BE2C (cell line): Measurements from ENCODE around the gene RBBP4.

Experiments used
- DNase-seq: peaks from one replicate; pipeline ENCODE4 v3.0.0-alpha.2; 2020
- H3K27me3 ChIP-seq: fragments of 250-450 bp; sonication (Bioruptor Pico); 2 replicates; pipeline ENCODE4 v1.5.1; 2020; ENCODE audit warnings: mild to moderate bottlenecking
- H3K36me3 ChIP-seq: fragments of 250-450 bp; sonication (Bioruptor Pico); 2 replicates; pipeline ENCODE4 v1.5.1; 2020; ENCODE audit warnings: mild to moderate bottlenecking
- H3K4me1 ChIP-seq: fragments of 250-450 bp; sonication (Bioruptor Pico); 2 replicates; pipeline ENCODE4 v1.5.1; 2020
- H3K4me3 ChIP-seq: 2 replicates; pipeline ENCODE4 v1.5.1; 2011; ENCODE audit warnings: low read depth, low read length
- H3K9me3 ChIP-seq: fragments of 250-450 bp; sonication (Bioruptor Pico); 2 replicates; pipeline ENCODE4 v1.5.1; 2020
- TF ChIP-seq, protein P1 (sequence below): IDR thresholded peaks from 2 replicates; pipeline ENCODE4 v1.5.1; 2012; ENCODE audit warnings: mild to moderate bottlenecking, low read depth, low read length

The RBBP4 gene

DNA sequence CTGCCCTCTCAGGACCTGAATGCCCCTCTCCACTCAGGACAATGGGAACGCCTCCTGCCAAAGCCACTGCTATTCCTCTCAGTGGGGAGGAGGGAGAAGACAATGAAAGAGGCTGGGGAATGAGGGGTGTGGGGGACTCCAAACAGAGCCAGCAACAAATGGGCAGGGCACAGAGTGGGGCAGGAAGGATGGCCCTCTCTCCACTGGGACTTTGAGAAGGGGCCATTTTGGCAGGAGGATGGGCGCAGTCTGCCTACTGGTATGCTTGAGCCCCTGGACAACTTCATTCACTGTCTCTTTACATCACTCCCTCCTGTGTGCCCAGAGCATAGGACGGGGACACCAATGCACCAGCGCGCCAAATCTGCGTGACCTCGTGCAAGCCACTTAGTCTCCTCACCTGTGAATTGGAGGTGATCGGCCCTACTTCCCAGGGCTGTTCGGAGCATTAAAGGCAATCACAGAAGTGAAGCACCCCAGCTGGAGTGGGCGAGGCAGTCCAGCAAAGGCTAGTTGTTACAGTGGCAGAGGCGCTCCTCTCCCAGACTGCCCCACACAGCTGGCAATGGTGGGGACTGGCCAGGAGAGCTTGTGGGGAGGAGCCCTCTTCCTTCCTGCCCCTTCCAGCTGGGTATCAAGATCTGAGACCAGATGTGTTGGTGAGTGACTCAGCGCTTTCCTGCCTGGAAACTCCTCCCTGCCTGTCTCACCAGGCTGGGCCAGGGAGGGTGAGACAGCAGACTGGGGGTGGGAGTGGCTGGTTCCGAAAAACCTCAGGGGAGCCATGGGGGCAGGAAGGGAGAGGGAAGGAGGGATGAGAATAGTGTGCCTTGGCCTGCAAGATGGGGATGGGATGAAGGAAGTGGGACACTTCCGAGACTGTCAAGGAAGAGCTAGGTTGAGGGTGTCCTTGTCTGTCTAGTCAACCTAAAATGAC lies 73.9 kb downstream of the RBBP4 start:
- peak; percentile 51 for DNase-seq
- H3K36me3 ChIP-seq = no peaks in the 10 kb centered on the region
- TF ChIP-seq, protein P1, sequence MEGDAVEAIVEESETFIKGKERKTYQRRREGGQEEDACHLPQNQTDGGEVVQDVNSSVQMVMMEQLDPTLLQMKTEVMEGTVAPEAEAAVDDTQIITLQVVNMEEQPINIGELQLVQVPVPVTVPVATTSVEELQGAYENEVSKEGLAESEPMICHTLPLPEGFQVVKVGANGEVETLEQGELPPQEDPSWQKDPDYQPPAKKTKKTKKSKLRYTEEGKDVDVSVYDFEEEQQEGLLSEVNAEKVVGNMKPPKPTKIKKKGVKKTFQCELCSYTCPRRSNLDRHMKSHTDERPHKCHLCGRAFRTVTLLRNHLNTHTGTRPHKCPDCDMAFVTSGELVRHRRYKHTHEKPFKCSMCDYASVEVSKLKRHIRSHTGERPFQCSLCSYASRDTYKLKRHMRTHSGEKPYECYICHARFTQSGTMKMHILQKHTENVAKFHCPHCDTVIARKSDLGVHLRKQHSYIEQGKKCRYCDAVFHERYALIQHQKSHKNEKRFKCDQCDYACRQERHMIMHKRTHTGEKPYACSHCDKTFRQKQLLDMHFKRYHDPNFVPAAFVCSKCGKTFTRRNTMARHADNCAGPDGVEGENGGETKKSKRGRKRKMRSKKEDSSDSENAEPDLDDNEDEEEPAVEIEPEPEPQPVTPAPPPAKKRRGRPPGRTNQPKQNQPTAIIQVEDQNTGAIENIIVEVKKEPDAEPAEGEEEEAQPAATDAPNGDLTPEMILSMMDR = no peak

DNA sequence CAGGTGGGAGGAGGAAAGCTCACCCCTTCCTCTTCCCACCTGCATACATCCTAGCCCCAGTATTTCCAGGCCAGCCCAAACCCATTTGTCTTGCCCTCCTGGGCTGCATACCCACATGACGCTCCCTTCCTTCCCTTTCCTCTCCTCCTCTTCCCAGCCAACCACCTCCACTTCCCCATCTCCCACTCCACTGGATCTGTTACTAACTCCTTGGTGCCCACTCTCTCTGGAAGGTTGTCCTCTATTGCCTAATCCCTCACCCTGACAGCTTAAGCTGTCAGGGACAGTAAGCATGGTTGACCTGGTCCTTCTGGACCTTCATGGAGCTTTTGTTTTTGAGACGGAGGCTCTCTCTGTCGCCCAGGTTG lies 74.6 kb downstream of the RBBP4 start:
- no peak overlapping the region for H3K4me3 ChIP-seq
- no peaks in the 10 kb centered on the region for H3K4me1 ChIP-seq
- TF ChIP-seq, protein P1 = no peak
- no peak for DNase-seq
- H3K9me3 ChIP-seq = no peaks in the 10 kb centered on the region
- H3K36me3 ChIP-seq = no peaks in the 10 kb centered on the region
- no peaks in the 10 kb centered on the region for H3K27me3 ChIP-seq

More for the DNA sequence above, 73.9 kb downstream of the RBBP4 start:
- no peaks in the 10 kb centered on the region for H3K4me1 ChIP-seq
- H3K27me3 ChIP-seq = no peaks in the 10 kb centered on the region
- H3K4me3 ChIP-seq = no peak overlapping the region
- no peaks in the 10 kb centered on the region for H3K9me3 ChIP-seq

DNA sequence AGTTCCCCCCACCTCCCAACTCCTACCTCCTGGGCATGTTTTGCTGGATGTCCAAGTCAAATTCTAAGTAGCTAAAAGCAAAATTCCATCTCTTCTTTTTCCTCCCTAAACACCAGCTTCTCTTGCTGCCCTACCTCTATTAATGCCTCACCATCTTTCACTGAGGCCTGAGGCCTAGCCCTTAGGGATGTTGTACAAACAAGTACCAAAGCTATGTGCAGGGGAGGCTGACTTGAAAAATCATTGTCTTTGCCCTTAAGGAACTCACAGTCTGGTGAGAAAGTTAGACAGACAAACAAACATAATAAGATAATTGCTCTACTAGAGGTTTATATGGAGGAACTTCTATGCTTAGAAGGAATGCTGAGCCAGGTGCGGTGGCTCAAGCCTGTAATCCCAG lies 76.9 kb downstream of the RBBP4 start:
- Histone ChIP-seq H3K36me3 (no peaks in the 10 kb centered on the region), H3K4me1 (no peaks in the 10 kb centered on the region), H3K9me3 (no peaks in the 10 kb centered on the region), H3K4me3 (no peak overlapping the region), H3K27me3 (no peaks in the 10 kb centered on the region)
- TF ChIP-seq, protein P1 = no peak
- no peak for DNase-seq

DNA sequence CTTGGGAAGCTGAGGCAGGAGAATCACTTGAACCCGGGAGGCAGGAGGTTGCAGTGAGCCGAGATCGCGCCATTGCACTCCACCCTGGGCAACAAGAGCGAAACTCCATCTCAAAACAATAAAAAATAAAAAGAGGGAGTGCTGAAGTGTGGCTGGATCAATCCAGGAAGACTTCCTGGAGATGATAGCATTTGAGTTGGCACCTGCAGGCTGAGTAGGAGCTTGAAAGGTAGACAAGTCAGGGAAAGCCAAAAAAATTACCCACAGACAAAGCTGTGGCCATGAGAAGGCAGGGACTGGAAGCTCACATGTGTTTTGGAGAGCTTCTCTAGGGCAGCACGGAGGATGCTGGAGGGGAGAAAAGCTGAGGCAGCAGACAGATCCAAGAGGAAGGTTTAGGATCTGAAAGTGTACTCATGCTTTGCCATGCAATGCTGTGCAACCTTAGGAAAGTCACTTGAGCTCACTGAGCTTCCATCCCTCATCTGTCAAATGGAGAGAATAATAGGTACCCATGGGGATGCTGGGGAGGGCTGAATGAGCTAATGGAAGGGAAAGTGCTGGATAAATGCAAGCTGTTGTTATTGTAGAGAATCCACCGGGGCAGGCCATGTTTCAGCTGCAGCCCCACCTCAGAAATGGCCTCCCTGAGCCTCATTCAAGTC lies 77.5 kb downstream of the RBBP4 start:
- H3K27me3 ChIP-seq = no peaks in the 10 kb centered on the region
- H3K4me3 ChIP-seq = no peak overlapping the region
- TF ChIP-seq, protein P1 = no peak
- no peaks in the 10 kb centered on the region for H3K36me3 ChIP-seq
- no peaks in the 10 kb centered on the region for H3K4me1 ChIP-seq
- no peaks in the 10 kb centered on the region for H3K9me3 ChIP-seq
- no peak for DNase-seq

DNA sequence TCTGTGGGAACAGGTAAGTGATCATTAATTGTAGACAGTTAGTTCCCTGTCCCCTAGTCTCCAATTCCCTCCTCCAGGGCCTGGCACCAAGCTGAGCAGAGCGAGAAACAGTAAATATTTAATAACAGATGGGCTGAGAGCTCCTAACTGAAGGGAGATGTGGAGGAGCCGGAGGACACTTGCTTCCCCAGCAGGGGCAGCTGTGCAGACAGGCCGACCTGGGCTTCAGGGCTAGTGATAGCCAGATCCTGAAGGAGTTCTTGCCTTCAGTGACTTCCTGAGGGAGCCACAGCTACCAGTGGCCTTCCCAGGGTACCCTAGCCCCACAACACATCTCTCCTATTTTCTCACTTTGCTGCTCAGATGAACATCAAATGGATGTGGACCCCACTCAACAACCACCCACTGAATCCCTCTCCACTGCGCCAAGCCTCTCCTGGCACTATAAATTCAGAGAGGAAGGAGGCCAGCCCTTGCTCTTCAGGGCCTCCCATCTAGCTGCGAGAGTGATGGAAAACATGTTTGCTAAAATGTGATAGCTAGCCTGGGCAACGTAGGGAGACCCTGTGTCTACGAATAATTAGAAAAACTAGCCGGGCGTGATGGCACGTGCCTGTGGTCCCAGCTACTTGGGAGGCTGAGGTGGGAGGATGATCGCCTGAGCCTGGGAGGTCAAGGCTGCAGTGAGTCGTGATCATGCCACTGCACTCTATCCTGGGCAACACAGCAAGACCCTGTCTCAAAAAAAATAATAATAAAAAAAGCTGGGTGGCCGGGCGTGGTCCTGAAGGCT lies 78.4 kb downstream of the RBBP4 start:
- Histone ChIP-seq H3K36me3 (no peaks in the 10 kb centered on the region), H3K4me3 (no peak overlapping the region), H3K27me3 (no peaks in the 10 kb centered on the region), H3K4me1 (no peaks in the 10 kb centered on the region), H3K9me3 (no peaks in the 10 kb centered on the region)
- TF ChIP-seq, protein P1 = no peak
- no peak for DNase-seq
